ENCODE measurements around the gene CYB561A3. TPM values are rescaled to one million over a fixed set of nuclear protein-coding genes. Genes with fewer than 3 reads are reported as not detected.
A peak's percentile ranks its signal among the peaks of the same experiment; 100 is the strongest.

Gene CYB561A3
- total RNA-seq, 1 donor from 2014 or later: 32.5 TPM

- no peak for DNase-seq (ENCODE audit: low read depth in 2 of 2)
These were observed 8.0 kb upstream of the CYB561A3 start for GRCh38 chr11:61369372-61370348.

- no peak for DNase-seq (ENCODE audit: low read depth in 2 of 2)
These were observed 7.0 kb upstream of the CYB561A3 start for GRCh38 chr11:61368646-61369045.

GRCh38 chr11:61367406-61367805 is 5.7 kb upstream of the CYB561A3 start:
- no peak for DNase-seq (ENCODE audit: low read depth in 2 of 2)

GRCh38 chr11:61364012-61364675 is 2.5 kb upstream of the CYB561A3 start:
- DNase-seq (ENCODE audit: low read depth in 2 of 2): no peak

GRCh38 chr11:61362542-61362875 is 827 bp upstream of the CYB561A3 start:
- peak in 1 of 2 donors; percentile 58 for DNase-seq (ENCODE audit: low read depth in 2 of 2)

GRCh38 chr11:61361237-61361740 is 393 bp downstream of the CYB561A3 start:
- no peak for DNase-seq (ENCODE audit: low read depth in 2 of 2)

- peak in 1 of 2 donors; percentile 57 for DNase-seq (ENCODE audit: low read depth in 2 of 2)
These were observed 2.2 kb downstream of the CYB561A3 start for GRCh38 chr11:61359516-61359915.

- DNase-seq (ENCODE audit: low read depth in 2 of 2): no peak
These were observed 3.1 kb downstream of the CYB561A3 start for GRCh38 chr11:61358566-61358965.

- no peak for DNase-seq (ENCODE audit: low read depth in 2 of 2)
These were observed 3.8 kb downstream of the CYB561A3 start for GRCh38 chr11:61357894-61358239.

GRCh38 chr11:61357233-61357893 is 4.3 kb downstream of the CYB561A3 start:
- no peak for DNase-seq (ENCODE audit: low read depth in 2 of 2)

GRCh38 chr11:61356706-61357105 is 5.0 kb downstream of the CYB561A3 start:
- no peak for DNase-seq (ENCODE audit: low read depth in 2 of 2)

GRCh38 chr11:61354208-61354607 is 7.5 kb downstream of the CYB561A3 start:
- no peak for DNase-seq (ENCODE audit: low read depth in 2 of 2)

GRCh38 chr11:61353131-61354067 is 8.3 kb downstream of the CYB561A3 start:
- no peak for DNase-seq (ENCODE audit: low read depth in 2 of 2)

- DNase-seq (ENCODE audit: low read depth in 2 of 2): no peak
These were observed 9.6 kb downstream of the CYB561A3 start for GRCh38 chr11:61352038-61352437.

- DNase-seq (ENCODE audit: low read depth in 2 of 2): no peak
These were observed 10.9 kb downstream of the CYB561A3 start for GRCh38 chr11:61350803-61351202.

GRCh38 chr11:61350336-61350735 is 11.3 kb downstream of the CYB561A3 start:
- DNase-seq (ENCODE audit: low read depth in 2 of 2): no peak

- no peak for DNase-seq (ENCODE audit: low read depth in 2 of 2)
These were observed 11.8 kb downstream of the CYB561A3 start for GRCh38 chr11:61349916-61350315.

- peak in 1 of 2 donors; percentile 6 for DNase-seq (ENCODE audit: low read depth in 2 of 2)
These were observed 12.4 kb downstream of the CYB561A3 start for GRCh38 chr11:61349189-61349751.

- peak; percentile 87 to 98 for DNase-seq (ENCODE audit: low read depth in 2 of 2)
These were observed 13.7 kb downstream of the CYB561A3 start for GRCh38 chr11:61347916-61348461.

Measured in dermis microvascular lymphatic vessel endothelial cell (primary cell).